Measurements from ENCODE around the gene BFSP2.

The BFSP2 gene

DNA sequence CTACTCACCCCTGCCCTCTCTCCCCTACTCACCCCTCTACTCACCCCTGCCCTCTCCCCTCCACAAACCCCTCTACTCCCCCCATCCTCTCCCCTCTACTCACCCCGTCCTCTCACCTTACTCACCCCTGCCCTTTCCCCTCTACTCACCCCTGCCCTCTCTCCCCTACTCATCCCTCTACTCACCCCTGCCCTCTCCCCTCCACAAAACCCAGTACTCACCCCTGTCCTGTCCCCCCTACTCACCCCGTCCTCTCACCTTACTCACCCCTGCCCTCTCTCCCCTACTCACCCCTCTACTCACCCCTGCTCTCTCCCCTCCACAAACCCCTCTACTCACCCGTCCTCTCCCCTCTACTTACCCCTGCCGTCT lies 14.2 kb downstream of the BFSP2 start:
- no peak for DNase-seq (ENCODE audit: low read depth in 2 of 2, low spot score in 1 of 2)

DNA sequence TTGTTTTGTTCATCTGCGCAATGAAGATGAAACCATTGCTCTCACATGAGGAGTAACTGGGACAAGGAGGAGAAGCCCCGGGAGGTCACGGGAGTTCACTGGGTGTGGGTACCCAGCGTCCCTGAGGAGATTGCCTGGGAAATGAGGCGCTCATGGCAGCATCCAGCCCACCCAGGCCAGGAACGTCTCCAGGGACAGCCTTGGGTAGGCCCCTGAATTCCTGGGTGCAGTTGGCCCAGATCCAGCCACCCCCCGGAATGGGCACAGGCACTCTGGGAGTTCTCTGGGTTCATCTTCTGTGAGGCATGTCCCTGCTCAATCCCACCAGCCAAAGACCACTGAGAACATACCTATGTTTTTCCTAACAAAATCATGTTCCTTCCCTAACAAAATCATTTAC lies 18.5 kb downstream of the BFSP2 start:
- no peak for DNase-seq (ENCODE audit: low read depth in 2 of 2, low spot score in 1 of 2)

DNA sequence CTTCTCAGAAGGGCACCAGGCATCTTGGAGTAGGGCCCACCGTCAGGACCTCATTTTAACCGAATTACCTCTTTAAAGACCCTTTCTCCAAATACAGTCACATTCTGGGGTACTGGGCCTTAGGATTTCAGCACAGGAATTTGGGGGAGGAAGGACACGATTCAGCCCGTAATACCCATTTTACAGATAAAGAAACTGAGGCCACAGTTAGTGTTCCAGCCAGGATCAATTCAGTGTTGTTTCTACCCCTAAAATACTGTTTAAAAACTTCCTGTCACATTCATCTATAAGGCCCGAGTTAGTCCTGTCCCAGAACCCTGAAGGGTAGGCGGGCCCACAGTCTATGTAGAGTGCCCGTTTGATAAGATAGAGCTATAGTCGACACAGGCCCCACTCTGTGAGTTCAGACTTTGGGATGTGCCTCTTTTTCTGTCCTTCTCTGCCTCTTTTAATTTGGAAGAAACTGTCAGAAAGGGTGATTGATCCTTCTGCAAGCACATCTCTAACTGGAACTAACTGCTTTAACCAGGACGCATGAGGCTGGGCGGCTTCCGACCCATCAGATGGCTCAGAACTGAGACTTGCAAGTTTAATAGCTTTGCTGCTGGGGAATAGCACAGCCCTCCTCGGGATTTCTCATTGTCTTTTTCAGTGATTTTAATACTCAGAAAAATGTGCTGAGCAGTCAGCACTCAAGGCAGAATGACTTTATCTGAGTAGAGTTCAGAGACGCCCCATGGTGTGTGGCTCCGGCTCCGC lies 19.5 kb downstream of the BFSP2 start:
- DNase-seq (ENCODE audit: low read depth in 2 of 2, low spot score in 1 of 2) = no peak

DNA sequence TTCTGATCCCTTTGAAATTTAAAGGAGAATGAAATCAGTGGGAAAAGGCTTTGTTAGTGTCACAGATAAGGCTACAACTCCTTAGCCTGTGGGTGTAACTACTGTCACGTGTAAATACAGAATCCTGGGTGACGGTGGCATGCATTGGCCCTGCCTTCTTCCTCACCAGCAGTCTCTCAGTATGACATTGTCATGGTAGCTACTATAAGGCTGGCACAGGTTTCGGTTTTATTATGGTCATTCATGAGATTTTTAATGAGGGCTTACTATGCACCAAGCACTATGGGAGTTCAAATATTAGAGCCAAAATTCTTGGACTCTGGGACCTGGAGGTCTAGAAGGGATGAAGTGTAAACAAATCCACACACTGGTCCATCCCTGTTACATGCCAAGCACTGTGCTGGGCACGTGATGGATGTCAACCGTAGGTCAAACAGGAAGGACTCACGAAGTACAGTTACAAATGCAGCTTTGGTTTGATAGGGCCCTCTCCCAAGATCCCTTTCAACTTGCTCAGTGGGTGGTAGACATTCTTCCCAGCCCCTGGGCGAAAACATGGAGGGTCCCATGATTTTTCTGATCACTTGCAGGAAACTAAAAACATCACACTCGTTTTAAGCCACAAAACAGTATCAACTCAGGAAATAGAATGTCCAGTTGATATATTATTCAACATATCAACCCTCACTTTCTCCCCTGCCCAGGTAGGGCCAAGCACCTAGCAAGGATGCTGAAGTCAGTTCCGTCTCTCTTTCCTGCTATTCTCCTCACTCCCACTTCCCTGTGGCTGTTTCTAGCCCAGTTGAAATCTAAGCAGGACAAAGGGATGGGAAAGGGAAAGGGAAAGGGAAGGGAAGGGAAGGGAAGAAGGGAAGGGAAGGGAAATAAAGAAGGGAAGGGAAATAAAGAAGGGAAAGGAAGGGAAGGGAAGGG lies 25.3 kb downstream of the BFSP2 start:
- no peak for DNase-seq (ENCODE audit: low read depth in 2 of 2, low spot score in 1 of 2)

DNA sequence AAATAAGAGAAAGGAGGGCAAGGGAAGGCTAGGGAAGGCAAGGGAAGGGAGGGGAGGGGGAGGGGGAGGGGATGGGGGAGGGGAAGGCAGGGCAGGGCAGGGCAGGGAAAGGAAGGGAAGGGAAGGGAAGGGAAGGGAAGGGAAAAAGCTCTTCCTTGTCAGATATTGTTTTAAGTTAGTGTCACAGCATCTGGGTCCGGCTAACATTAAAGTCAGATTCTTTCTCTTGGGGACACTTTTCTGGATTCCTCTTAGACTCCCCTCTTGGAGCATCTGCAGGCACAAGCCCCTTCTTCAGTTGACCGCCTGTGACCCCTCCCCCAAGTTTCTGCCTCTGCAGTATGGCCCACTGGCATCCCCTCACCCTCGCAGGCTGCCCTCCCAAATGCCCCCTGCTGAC lies 26.0 kb downstream of the BFSP2 start:
- no peak for DNase-seq (ENCODE audit: low read depth in 2 of 2, low spot score in 1 of 2)

DNA sequence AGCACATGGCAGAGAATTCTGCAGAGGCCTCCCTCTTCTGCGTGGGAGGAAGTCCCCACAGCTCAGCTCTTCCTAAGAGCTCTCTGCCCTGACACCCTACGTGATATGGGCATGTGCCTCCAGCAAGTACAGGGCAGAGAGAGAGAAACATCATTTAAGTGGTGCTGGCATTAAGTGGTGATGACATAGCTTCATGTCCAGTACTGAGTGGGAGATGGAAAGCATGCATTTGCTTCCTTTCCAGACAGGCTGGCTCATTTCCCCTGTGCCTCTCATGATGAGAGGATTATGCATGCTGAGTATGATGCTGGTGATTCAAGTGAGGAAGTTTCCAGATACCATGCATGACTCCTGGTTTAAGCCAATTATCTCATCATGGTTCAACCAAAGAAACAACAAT lies 26.9 kb downstream of the BFSP2 start:
- no peak for DNase-seq (ENCODE audit: low read depth in 2 of 2, low spot score in 1 of 2)

DNA sequence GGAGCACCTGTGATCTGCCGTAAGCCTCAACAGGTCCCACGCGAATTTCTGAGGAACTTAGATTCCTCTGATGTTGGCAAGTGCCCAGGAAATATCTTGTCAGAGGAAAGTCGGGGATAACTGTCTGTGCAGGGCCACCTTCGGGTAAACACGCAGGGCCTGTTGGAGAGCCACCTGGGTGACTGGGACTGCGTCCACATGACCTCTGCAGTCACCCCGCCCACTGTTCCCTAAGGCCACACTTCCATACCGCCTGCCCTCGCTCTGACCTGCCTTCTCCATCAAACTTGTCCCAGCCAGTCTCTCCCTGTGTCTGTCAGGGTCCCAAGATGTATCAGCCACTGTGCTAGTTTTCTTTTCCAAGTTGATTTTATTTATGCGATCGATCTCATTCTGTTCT lies 28.7 kb downstream of the BFSP2 start:
- no peak for DNase-seq (ENCODE audit: low read depth in 2 of 2, low spot score in 1 of 2)

DNA sequence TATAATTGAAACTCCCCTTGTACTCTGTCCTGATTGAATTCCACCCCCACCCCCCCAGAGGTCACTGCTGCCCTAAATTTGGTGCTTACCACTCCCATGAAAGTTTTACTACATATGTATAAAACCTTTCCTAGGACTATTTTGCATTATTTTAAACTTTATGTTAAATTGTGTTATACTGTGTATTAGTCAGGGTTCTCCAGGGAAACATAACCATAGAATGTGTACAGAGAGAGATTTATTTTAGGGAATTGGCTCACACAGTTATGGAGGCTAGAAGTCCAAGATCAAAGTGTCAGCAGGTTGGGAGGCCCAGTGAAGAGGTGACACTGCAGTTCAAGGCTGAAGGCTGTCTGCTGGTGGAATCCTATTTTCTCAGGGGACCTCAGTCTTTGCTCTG lies 29.2 kb downstream of the BFSP2 start:
- no peak for DNase-seq (ENCODE audit: low read depth in 2 of 2, low spot score in 1 of 2)

DNA sequence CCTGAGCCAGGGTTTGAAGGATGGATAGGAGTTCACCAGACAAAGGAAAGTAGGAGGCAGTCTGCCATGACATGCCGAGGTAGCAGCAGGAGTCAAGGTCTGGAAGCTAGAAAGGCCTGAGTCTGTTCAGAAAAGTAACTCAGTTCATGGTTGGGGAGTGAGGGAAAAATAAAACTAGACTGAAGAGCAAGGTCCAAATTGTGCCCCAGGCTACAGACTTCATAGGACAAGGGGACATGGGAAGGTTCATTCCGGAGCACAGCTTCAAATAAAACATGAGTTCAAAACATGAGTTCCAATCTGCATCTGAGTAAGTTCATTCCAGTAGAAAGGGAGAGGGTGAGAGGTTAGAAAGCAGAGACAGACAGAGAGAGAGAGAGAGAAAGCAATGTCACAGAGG lies 39.7 kb downstream of the BFSP2 start:
- DNase-seq (ENCODE audit: low read depth in 2 of 2, low spot score in 1 of 2) = no peak

DNA sequence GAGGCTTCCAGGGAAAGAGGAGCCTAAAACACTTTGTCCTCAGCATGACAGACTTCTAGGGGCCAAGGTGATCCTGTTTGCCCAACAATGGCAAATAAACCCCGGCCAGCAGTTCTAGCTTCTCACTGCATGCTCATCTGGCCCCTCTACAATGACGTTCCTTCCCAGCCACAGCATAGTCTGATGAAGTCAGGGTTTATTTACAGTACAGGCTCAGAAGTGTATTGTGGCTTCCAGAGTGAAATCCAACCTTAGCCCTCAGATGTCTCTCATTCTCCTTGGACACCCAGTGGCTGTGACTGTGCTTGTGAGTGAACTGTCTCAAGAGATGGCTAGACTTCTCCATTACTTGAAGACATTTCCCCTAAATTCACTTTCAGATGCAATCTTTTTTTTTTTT lies 40.8 kb downstream of the BFSP2 start:
- no peak for DNase-seq (ENCODE audit: low read depth in 2 of 2, low spot score in 1 of 2)

DNA sequence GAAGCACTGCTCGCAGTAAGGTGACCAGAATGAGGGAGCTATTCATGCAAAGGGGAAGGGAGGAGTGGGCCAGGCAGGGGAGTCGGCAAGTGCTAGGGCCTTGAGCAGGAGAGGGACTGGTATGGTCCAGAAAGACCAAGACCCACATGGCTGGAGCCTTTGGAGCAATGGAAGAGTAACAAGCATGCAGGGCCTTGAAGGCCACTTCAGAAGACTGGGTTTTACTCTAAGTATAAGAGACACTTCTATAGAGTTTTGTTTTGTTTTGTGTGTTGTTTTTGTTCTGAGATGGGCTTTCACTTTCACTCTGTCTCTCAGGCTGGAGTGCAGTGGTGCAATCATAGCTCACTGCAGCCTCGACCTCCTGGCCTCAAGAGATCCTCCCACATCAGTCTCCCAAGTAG lies 42.0 kb downstream of the BFSP2 start:
- DNase-seq (ENCODE audit: low read depth in 2 of 2, low spot score in 1 of 2) = no peak

DNA sequence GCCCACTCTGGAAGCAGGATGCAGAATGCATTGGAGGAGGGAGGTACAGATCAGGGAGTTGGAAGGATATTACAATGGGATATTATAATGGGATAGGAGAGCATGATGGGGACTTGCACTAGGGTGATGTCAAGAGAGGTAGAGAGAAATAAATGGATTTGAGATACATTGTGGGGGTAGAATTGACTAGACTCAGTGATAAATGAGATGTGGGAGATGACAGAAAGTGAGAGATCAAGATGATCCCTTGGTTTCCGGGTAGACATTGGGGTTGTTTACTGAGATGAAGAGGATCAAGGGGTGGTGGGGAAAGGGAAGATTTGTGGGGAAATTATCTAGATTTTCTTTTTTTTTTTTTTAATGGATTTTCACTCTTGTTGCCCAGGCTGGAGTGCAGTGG lies 42.7 kb downstream of the BFSP2 start:
- DNase-seq (ENCODE audit: low read depth in 2 of 2, low spot score in 1 of 2) = no peak

DNA sequence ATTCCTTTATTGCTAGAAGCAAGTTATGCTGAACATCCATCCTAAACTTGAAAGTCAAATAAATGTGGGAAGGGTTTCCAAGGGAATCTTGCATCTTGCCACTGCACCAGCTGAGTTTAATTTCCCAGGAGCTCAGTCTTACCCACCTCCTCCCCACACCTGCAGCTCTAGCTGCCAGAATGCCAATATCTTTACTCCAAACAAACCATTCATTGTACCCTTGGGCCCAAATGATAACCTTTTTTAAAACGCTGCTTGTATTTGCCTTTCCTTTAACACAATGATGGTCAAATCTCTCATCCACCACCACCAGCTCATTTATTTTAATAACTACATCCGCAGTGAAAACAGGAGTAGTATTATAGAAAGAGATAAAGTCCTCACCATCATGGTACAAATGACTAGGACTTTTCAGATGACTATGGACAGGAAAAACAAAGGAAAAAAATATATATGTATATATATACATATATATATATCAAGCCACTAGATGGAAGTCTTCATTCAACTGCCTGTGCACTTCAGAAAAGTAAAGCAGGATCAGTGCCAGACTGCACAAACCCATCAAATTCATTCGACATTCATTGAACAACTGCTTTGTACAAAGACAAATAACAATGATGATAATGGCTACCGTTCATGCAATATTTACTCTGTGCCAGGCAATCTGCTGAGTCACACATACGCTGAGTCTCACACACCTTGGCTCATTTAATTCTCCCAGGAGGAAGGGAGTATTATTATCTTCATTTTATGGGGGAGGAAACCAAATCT lies 44.0 kb downstream of the BFSP2 start:
- DNase-seq (ENCODE audit: low read depth in 2 of 2, low spot score in 1 of 2) = no peak

DNA sequence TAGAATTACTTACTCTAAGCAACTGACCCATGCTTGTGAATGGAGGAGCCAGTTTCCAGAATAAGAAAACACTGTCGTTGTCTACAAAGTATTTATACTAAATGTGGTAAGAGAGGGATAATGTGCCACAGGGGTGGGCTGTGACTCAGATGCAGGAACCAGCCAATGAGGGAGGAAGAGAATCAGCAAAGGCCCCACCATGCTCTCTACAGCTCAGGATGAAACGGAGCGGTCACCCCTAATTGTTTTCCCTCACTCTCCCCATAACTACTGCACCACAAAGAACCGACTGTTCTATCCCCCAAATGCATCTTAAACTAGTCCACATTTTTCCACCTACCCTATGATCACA lies 44.5 kb downstream of the BFSP2 start:
- no peak for DNase-seq (ENCODE audit: low read depth in 2 of 2, low spot score in 1 of 2)

DNA sequence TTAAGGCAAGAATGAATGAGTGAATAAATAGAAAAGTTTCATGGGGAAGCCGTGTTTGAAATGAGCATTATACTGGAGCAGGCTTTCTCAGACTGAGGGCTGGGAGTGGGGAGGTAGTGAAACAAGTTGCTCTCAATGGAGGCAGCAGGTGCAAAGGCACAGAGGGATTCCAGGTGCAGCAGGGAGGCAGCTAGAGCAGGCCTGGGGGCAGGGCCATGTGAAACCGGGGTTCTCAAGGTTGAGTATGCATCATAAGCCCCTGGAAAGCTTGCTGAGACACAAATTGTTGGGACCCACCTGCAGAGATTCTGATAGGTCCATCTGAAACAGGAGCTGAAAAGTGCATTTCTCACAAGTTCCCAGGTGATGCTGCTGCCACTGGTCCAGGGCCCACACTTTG lies 45.3 kb downstream of the BFSP2 start:
- DNase-seq (ENCODE audit: low read depth in 2 of 2, low spot score in 1 of 2) = no peak

DNA sequence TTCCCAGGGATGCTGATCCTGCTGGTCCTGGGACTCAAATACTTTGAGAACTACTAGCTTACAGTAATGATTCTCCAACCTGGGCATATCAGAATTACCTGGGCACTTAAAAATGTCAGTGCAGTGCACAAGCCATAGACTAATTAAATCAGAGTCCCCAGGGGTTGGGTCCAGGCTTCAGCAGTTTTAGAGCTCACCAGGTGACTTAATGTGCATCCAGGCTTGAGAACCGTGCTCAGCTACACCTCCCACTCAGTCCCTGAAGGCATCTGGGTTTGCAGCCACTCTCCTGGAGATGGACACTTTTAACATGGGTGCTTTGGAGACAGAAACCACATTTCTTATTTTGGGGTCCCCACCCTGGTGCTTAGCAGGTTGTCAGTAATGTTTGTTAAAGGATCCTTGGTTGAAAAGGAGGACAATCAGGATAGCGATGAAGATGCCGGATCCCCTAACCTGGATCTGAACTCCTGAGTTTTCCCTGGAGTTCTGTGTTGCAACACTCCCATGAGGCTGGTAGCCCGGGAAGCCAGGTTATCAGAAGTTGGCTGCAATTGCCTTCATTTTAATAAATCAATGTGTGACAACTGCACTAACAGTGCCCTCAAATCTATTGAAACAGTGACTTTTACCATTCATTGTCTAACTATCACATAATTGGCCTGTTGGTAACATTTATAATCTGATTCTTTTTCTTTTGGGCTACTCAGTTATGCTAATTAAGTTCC lies 48.1 kb downstream of the BFSP2 start:
- no peak for DNase-seq (ENCODE audit: low read depth in 2 of 2, low spot score in 1 of 2)

DNA sequence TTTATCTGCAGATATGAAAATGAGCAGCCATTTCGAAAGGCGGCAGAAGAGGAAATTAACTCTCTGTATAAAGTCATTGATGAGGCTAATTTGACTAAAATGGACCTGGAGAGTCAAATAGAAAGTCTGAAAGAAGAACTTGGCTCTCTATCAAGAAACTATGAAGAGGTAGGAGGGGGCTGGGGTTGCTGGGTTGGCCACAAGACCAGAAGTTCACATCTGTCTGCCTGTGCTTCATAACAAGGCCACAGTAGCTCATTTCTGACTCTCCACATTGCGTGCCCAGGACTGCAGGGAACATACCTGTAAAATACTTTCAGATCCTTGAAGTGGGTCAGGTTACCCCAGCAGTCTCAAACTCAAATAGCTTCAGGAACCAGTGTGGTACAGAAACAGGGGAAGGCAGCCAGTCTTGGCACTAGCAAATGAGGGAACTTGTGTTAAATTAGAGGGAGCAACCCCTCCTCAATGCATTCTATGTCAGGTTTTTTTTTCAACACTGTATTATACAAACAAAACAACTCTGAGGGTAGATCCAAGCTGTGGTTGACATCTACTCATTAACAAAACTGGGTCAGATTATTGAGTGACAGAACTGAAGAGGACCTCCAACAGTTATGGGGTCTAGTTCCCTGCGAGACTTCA lies 48.7 kb downstream of the BFSP2 start:
- DNase-seq (ENCODE audit: low read depth in 2 of 2, low spot score in 1 of 2) = no peak

DNA sequence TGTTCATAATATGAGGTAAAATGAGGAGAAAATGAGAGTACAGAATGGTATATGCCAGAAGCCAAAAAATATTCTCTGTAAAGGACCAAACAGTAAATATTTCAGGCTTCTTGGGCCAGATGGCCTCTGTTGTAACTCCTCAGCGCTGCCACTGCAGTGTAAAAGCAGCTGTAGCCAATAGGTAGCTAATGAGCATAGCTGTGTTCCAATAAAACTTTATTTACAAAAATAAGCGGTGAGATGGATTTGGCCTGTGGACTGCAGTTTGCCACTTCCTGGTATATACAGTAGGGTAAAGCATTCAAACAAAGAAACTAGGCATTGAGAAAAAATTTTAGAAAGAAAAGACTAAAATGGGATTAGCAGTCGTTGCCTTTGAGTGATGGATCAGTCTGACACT lies 51.5 kb downstream of the BFSP2 start:
- DNase-seq (ENCODE audit: low read depth in 2 of 2, low spot score in 1 of 2) = no peak

DNA sequence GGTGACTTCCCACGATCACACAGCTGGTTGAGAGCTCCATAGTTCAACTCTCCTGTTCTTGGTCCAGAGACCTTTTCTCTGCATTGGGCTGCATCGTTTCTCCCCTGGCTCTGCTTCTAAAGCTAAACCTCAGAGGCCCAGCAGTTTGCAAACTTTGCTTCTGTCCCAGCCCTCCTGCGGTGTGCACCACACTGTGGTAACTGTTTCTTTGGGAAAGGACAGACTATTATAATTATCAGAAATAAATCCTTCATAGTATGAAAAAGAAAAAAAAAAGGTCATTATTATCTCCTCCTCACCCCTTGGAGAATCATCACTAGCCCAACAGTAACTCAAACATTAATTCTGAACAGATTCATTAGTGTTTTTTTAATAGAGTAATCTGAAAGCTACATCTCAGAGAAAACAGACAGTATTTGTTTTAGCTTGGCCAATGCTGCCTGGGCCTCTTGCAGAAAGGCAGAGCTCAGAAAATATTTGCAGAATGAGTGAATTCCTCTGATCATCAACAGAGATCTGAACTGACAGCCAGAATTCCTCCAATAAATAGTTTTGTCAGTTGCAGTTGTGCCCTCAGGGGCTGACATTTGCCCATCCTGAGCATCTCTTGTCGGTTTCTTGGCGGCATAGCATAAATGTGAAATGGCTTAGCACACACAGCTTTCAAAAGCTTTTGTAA lies 52.9 kb downstream of the BFSP2 start:
- DNase-seq (ENCODE audit: low read depth in 2 of 2, low spot score in 1 of 2) = no peak

DNA sequence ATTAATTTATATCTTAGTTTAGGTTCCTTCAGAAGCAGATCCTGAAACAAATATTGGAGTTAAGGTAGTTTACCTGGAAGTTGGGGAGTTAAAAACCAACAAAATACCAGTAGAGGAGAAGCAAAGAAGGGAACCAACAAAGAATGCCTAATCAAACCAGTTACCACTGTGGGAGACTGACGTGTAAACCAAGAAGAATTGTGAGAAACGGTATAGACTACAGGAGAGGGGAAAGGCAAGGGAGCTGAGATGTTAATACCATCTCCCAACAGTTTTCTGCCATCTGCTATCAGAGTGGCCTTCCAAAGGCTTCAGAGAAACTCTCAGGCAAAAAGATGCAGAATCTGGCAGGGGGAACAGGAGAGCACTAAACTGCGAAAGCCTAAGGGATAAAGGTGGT lies 53.5 kb downstream of the BFSP2 start:
- no peak for DNase-seq (ENCODE audit: low read depth in 2 of 2, low spot score in 1 of 2)
